Muscle layer of duodenum (tissue), 2 donors: ENCODE measurements around the gene NKAIN2.

ENCODE experiments used
- H3K27ac ChIP-seq: one replicate; pipeline ENCODE4 v1.7.0; 2013; ENCODE audit warnings: mild to moderate bottlenecking, low read length
- H3K27me3 ChIP-seq: one replicate; pipeline ENCODE4 v1.7.0; 2013; ENCODE audit warnings: low read depth, mild to moderate bottlenecking, control low read depth, low read length
- H3K36me3 ChIP-seq, 2 donors: one replicate each; pipeline ENCODE4 v1.7.0; 2013; ENCODE audit warnings: low read length in 2 of 2, control low read depth in 1 of 2, mild to moderate bottlenecking in 1 of 2; ENCODE audit not compliant: insufficient read depth in 2 of 2, control insufficient read depth in 1 of 2
- H3K4me1 ChIP-seq, 2 donors: one replicate each; pipeline ENCODE4 v1.7.0; 2013; ENCODE audit warnings: low read length in 2 of 2, mild to moderate bottlenecking in 2 of 2, control low read depth in 1 of 2, moderate library complexity in 1 of 2; ENCODE audit not compliant: insufficient read depth in 2 of 2, control insufficient read depth in 1 of 2
- H3K4me3 ChIP-seq, 2 donors: one replicate each; pipeline ENCODE4 v1.7.0; 2013; ENCODE audit warnings: low read length in 2 of 2, low read depth in 1 of 2, mild to moderate bottlenecking in 1 of 2
- H3K9me3 ChIP-seq, 2 donors: one replicate each; pipeline ENCODE4 v1.7.0; 2013; ENCODE audit warnings: low read length in 2 of 2, control low read depth in 1 of 2, mild to moderate bottlenecking in 1 of 2; ENCODE audit not compliant: control insufficient read depth in 1 of 2
- donor health status: healthy.

Gene NKAIN2

DNA sequence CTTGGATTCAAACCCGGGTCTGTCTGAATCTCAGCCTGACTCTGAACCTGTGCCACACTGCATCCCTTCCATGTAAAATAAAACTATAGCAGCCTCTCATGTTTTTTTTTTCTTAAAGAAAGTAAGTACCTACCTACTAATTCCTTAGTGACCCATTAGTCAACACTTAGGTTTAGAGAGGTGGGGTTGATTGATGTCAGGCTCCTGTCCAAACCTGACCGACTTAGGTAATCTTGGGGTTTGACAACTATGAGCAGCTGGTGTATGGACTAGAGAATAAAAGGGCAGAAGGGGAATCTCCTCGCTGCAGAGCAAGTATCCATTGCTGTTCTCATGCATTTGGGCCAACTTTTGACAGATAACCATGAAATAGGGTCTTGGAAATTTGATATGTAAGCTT, 6.5 kb downstream of the NKAIN2 start:
- Histone ChIP-seq H3K4me3 (no peak overlapping the region), H3K27me3 (no peaks in the 10 kb centered on the region), H3K9me3 (no peaks in the 10 kb centered on the region), H3K27ac (no peak overlapping the region), H3K36me3 (no peaks in the 10 kb centered on the region), H3K4me1 (no peaks in the 10 kb centered on the region)

DNA sequence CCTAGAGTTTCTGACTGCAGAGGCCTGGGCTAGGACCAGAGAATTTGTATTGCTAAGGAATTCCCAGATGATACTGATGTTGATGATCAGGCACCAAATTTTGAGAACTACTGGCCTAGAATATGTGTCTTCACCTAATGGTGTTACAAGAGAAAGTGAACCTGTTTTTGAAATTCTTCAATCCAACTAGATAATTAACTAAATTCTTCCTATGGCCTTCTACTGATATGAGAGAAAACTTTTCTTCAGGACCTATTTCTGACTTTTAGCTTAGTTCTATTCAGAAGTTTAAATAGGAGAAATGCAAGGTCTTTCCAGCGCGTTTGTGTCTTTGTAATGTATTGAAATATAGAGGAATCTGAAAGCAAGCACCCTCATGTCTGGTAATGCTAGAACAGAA, 7.3 kb downstream of the NKAIN2 start:
- Histone ChIP-seq H3K36me3 (no peaks in the 10 kb centered on the region), H3K27ac (no peak overlapping the region), H3K4me1 (no peaks in the 10 kb centered on the region), H3K27me3 (no peaks in the 10 kb centered on the region), H3K9me3 (no peaks in the 10 kb centered on the region), H3K4me3 (no peak overlapping the region)

DNA sequence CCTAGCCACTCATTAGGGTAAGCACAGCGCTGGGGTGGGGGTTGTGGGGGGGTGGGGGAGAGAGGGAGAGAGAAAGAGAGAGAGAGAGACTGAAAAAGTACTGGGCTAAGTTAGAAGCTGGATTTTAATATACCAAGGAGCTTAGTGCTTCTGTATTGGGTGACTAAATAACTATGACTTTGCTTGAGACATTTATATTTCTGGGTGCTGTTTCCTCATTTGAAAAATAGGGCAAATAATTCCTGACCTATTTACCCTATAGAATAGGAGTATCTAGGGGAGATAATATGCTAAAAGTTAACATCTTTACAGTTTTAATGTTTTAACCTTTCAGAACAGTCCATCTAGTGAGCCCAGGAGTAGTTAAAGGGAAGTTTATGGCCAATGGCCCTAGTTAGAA, 7.7 kb downstream of the NKAIN2 start:
- no peaks in the 10 kb centered on the region for H3K4me1 ChIP-seq
- H3K9me3 ChIP-seq, result no peaks in the 10 kb centered on the region
- H3K27ac ChIP-seq, result no peak overlapping the region
- no peaks in the 10 kb centered on the region for H3K27me3 ChIP-seq
- no peak overlapping the region for H3K4me3 ChIP-seq
- no peaks in the 10 kb centered on the region for H3K36me3 ChIP-seq

DNA sequence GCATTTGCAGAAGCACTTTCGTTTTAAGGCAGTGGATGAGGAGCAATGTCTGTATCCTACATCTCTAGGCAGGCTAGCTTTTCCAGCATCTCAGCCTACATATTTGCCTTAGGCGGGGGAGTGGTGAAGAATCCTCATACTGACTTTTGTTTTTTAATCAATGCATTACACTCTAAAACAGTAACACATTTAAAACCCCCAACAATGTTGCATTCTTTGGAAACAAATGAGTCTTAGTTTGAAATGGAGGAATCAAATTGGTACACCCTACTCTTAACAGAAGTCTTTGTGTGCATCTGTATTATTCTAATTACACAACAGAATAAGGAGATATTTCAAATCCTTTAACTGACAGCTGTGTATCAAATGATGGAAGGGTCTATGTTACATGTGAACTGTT, 9.0 kb downstream of the NKAIN2 start:
- H3K36me3 ChIP-seq, result no peaks in the 10 kb centered on the region
- H3K27me3 ChIP-seq, result no peaks in the 10 kb centered on the region
- no peaks in the 10 kb centered on the region for H3K4me1 ChIP-seq
- no peak overlapping the region for H3K4me3 ChIP-seq
- H3K27ac ChIP-seq, result no peak overlapping the region
- no peaks in the 10 kb centered on the region for H3K9me3 ChIP-seq

DNA sequence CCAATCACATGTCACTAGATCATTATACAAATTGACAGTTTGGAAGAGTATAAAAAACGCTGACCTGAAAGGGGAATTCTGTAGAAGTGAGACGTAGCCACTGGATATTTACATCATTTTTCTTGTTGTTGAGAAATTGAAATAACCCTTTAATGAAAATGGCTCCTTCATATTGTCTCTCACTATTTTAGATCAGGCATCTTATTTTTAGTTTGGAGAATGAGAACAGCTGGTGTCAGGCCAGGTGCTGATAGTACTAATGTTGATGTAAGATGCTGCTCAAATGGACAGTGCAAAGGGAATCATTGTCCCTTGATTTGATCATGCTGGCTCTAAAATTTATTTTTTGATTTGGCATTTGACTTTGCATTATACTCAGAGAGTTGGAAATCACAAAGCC, 17.4 kb downstream of the NKAIN2 start:
- no peaks in the 10 kb centered on the region for H3K36me3 ChIP-seq

DNA sequence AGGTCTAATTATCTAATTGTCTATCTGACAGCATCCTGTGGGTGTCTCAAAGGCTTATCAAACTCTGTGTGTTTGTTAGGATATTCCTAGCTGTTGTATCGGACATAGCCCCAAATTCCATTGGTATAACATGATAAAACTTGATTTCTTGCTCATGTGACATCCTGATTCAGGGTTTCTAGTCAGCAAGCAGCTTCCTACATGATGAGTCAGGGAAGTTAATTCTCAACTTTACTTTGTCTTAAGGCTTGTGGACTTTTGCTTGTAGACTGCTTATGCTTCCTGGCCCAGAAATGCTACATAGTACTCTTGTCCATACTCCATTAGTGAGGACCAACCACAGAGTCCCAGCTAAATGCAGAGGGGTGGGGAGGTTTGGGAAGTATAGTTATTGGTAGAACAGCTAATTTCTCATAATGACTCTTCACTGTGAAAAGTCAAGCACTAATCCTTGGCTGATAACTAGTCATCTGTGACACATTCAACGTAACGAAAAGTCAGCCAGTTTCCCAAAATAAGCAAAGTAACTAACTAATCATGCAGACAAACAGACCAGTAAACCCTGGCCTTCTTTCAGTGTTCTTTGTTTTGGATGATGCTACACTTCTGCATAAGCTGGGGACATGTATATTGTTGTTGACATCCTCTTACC, 25.8 kb downstream of the NKAIN2 start:
- Histone ChIP-seq H3K4me3 (no peak overlapping the region), H3K9me3 (no peaks in the 10 kb centered on the region), H3K4me1 (no peaks in the 10 kb centered on the region), H3K27me3 (no peaks in the 10 kb centered on the region), H3K27ac (no peak overlapping the region), H3K36me3 (no peaks in the 10 kb centered on the region)

More for the DNA sequence above, 17.4 kb downstream of the NKAIN2 start:
- H3K27me3 ChIP-seq, result no peaks in the 10 kb centered on the region
- H3K27ac ChIP-seq, result no peak overlapping the region
- no peaks in the 10 kb centered on the region for H3K9me3 ChIP-seq
- no peaks in the 10 kb centered on the region for H3K4me1 ChIP-seq
- no peak overlapping the region for H3K4me3 ChIP-seq

DNA sequence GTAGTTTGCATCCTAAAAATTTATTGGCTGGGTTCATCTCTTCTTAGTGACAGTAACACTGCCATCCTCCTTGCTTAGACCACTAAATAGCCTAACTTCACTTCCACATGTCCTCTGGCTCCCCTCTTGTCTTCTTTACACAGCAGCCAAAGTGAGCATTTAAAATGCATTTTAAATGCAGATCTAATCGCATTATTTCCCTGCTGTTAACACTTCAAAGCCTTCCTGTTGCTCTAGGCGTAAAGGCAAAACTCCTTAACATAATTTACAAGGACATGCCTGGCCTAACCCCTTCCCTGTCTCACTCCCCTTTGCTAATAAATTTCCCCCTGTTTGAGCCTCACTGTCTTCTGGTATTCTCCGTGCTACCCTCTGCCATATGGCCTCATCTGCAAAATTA, 26.5 kb downstream of the NKAIN2 start:
- H3K27me3 ChIP-seq, result no peaks in the 10 kb centered on the region
- H3K9me3 ChIP-seq, result no peaks in the 10 kb centered on the region
- no peak overlapping the region for H3K27ac ChIP-seq
- no peaks in the 10 kb centered on the region for H3K36me3 ChIP-seq
- H3K4me1 ChIP-seq, result no peaks in the 10 kb centered on the region
- no peak overlapping the region for H3K4me3 ChIP-seq

DNA sequence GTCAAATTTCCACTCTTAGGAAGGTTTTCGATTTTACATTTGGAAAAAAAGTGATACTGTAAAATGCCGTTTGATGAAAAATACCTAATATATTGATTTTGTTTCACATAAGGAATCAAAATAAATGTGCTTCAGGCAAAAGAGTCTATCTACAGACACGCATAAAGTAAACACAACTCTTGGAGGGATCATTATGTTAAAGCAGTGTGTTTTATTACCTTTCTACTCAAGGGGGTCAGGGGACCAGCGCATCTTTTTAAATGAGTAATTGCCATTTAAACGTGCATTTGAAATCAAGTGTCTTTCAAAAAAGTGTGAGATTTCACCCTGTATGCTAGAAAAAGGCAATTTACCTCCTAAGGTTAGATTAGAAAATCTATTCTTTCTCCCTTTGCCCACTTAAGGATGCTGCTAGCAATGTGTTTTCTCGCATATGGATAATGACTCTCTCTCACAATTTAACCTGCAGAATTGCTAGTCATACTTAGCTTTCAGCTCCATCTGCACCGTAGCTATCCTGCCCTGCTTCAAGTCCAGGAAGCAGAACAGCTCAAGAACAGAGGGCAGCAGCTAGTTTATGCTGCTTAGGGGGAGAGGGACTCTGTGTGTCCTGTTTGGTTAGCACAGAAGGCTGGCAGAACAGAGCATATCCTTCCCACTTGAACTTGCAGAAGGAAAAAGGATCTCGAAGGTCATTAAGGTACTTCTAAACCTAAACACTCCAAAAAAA, 35.0 kb downstream of the NKAIN2 start:
- Histone ChIP-seq H3K27ac (no peak overlapping the region), H3K4me3 (no peak overlapping the region), H3K9me3 (no peaks in the 10 kb centered on the region), H3K27me3 (no peaks in the 10 kb centered on the region), H3K36me3 (no peaks in the 10 kb centered on the region), H3K4me1 (no peaks in the 10 kb centered on the region)

DNA sequence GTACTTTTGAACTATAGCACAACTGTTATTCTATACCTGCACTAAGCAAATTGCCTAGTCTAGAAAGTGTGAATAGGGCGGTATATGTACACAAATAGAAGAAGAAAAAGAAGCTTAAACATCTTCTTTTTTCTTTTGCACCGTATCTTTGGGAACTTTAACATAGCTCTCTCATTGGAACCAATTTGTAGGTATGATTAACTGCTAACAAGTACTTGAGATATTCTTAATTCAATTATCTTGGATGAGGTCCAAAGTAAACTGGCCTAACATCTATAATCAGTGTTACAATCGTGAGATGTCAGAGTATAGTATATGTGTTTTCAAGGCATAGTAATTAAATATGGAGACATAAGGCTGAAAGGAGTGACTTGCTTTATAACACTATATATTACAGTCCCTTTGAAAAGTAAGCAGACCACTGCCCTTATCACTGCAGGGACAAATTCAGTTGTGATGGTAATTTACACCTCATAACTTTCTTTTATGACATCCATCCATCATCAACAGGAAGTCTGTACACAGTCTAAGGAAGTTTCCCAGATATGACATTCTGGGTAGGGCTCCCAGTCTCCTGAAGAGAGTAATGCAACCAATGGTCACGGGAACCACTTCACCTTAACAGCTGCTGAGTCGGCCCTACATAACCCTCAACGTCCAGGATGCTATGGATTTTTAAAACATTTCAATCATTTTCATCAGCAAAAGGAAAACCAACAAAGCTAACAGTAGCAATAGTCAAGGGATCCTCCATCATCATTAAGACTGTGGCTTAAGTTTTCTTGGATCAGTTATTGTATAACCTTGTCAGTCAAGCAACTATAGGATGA, 37.6 kb downstream of the NKAIN2 start:
- H3K4me1 ChIP-seq, result no peaks in the 10 kb centered on the region
- no peak overlapping the region for H3K4me3 ChIP-seq
- no peaks in the 10 kb centered on the region for H3K27me3 ChIP-seq
- H3K9me3 ChIP-seq, result no peaks in the 10 kb centered on the region
- no peak overlapping the region for H3K27ac ChIP-seq
- no peaks in the 10 kb centered on the region for H3K36me3 ChIP-seq

DNA sequence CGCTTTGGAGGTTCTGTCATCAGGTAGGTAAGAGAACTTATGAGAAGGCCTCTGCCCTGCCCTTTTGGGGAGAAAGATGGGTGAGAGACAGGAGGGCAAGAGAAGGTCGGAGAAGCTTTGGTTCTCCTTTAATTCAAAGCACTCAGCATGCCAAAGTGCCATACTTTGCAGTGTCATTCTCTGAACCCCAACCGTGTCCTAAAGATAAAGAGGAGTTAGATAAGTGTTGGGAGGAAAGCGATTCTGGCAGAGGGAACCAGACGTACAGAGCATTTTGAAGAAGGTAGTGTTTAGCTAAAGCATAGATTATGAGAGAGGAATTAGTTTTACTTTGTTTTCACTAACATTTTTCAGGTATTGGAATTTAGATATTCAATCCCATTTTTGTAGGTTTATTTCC, 40.3 kb downstream of the NKAIN2 start:
- Histone ChIP-seq H3K4me3 (no peak overlapping the region), H3K4me1 (no peaks in the 10 kb centered on the region), H3K36me3 (no peaks in the 10 kb centered on the region), H3K27ac (no peak overlapping the region), H3K9me3 (no peaks in the 10 kb centered on the region), H3K27me3 (no peaks in the 10 kb centered on the region)

DNA sequence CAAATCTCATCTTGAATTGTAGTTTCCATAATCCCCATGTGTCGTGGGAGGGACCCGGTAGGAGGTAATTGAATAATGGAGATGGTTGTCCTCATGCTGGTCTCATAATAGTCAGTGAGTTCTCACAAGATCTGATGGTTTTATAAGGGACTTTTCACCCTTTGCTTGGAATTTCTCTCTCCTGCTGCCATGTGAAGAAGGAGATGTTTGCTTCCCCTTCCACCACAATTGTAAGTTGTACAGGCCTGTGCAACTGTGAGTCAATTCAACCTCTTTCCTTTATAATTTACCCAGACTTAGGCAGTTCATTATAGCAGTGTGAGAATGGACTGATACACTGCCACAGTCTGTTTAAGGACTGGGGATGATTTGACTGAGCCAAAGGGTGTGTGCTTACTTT, 44.7 kb downstream of the NKAIN2 start:
- Histone ChIP-seq H3K9me3 (no peaks in the 10 kb centered on the region), H3K4me1 (no peaks in the 10 kb centered on the region), H3K4me3 (no peak overlapping the region), H3K36me3 (no peaks in the 10 kb centered on the region), H3K27ac (no peak overlapping the region), H3K27me3 (no peaks in the 10 kb centered on the region)
